Heart left ventricle (tissue), 13 donors: ENCODE measurements around the gene WDR89.

Source experiments
- POLR2A ChIP-seq, 2 donors: fragments of 450-650 bp; IDR thresholded peaks; one replicate each; pipeline ENCODE4 v1.6.1; 2017; ENCODE audit warnings: antibody characterized with exemption in 2 of 2, mild to moderate bottlenecking in 2 of 2, moderate library complexity in 2 of 2
- TF ChIP-seq, protein P1 (sequence below), 12 donors: fragments of 200-600 bp; sonication (generic) in 4 of 12; IDR thresholded peaks; one replicate each; pipeline versions ENCODE4 v1.5.0 to v1.8.0; 2018 to 2022; ENCODE audit warnings: antibody characterized with exemption in 12 of 12, mild to moderate bottlenecking in 5 of 12
- donor health status: ischemic (EF 13 %, LVEDD 7.1; RV severe dilation, severe dysfunction).
- donor health status: DM: no; HTN: yes; CAD: no.
- donor health status: DM: no; HTN: no; CAD: no.
- donor health status: ischemic (EF 25% LVEDD 6.9; RV normal size, moderate dysfunction).
- donor health status: ischemic (EF 25% LVEDD 5.7; RV mildly dilated, moderate dysfunction).
- donor health status: ischemic (EF 35%, LVEDD 5.7; RV mildly dilated, moderate dysfunction).
- donor health status: nonischemic (EF 11% LVEDD 7.7; RV severe dilation, severe dysfunction).
- donor health status: DM: yes; HTN: yes; CAD: no.
- donor health status: PGD.
- donor health status: ischemic (EF 29% LVEDD 5.4; RV normal size, mild dysfunction).
- donor health status: nonischemic (EF 23%, LVEDD 6.1; RV moderate dilation, normal function).

DNA sequence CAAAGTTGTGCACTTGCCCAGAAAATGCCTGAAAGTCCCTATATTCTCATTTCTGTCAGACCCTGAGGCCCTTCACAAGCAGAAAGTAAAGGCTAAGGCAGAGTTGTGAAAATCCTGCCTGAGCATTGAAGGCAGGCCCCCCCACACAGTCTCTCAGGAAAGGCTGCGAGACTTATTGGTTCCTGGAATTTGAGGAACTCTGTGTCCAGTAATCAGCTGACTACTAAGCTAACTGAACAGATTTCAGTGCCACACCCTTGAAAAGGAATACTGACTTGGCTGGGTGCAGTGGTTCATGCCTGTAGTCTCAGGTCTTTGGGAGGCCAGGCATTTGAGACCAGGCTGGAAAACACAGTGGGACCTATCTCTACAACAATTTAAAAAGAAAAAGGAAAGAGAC lies 77.4 kb downstream of the WDR89 start:
- TF ChIP-seq, protein P1, sequence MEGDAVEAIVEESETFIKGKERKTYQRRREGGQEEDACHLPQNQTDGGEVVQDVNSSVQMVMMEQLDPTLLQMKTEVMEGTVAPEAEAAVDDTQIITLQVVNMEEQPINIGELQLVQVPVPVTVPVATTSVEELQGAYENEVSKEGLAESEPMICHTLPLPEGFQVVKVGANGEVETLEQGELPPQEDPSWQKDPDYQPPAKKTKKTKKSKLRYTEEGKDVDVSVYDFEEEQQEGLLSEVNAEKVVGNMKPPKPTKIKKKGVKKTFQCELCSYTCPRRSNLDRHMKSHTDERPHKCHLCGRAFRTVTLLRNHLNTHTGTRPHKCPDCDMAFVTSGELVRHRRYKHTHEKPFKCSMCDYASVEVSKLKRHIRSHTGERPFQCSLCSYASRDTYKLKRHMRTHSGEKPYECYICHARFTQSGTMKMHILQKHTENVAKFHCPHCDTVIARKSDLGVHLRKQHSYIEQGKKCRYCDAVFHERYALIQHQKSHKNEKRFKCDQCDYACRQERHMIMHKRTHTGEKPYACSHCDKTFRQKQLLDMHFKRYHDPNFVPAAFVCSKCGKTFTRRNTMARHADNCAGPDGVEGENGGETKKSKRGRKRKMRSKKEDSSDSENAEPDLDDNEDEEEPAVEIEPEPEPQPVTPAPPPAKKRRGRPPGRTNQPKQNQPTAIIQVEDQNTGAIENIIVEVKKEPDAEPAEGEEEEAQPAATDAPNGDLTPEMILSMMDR (IDR thresholded peaks at IDR 0.05), result no peak
- no peak for TF ChIP-seq POLR2A (IDR thresholded peaks at IDR 0.05)
